ENCODE results near the gene IMP3. TPM values are rescaled to one million over a fixed set of nuclear protein-coding genes. Genes with fewer than 3 reads are reported as not detected.

The IMP3 gene
- polyA plus RNA-seq, 1 of the 3 experiments (the other 2 are of a cell fraction), result 56.2 TPM

DNA sequence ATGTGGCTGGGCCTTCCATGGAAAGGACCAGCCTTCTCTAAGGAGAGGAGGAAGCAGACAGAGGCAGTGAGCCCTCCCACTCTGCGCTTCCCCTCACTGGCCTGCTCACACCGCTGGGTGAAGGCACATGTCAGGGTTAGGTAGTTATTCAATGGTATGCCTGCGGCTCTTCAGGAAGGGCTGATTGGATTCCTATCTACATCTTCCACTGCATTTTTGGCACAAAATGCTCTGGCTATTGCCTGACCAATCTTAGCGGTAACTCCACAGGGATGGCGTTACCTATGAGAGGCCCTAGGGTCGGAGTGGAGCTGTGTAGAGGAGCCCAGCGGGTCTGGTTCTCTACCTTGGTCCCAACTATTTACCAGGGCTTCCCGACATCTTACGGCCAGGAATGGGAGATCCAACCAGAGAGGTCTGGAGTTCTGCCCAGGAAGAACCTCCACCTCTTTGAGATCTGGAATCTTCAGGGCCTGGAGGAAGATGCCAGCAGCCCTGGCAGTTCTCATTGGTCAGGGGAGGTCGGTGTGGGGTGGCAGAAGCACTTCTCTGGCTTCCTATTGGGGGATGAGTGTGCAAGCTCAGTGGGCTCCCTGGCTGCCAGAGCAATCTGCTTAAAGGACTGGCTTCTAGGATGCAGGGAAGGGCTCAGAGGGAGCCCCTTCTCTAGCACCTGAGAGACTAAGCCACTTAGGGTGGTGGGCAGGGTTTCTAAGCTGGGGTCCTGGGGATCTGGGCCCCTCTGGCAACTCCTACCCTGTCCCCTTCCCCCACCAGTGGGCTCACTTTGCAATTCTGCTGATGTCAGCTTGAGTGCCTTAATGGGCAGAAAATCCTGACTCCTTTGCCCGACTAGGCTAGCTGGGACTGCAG, 31.9 kb upstream of the IMP3 start:
- no peak overlapping the region for H3K9ac ChIP-seq
- H3K4me2 ChIP-seq, result no peak overlapping the region
- POLR2A ChIA-PET, result interaction anchor here (0.7 to 2.0 kb wide), 2 partner anchors 32 to 46 kb away, joined by 3 to 10 read pairs; partner anchors contain the start of genes IMP3 and SNUPN
- no peak for DNase-seq
- no peaks in the 10 kb centered on the region for H4K20me1 ChIP-seq (ENCODE audit: insufficient read depth)
- no peaks in the 10 kb centered on the region for H3K27me3 ChIP-seq (ENCODE audit: insufficient read depth)
- H3K27ac ChIP-seq (ENCODE audit: low read depth in 2 of 2, low read length in 1 of 2), result peak overlapping the region; percentile 22 to 60
- H3K79me2 ChIP-seq (ENCODE audit: insufficient read depth), result peaks cover 18% of the 10 kb centered on the region
- CTCF ChIA-PET, result interaction anchor here (1.5 to 2.8 kb wide), 4 partner anchors 12 to 61 kb away, joined by 4 to 9 read pairs (median 8); partner anchors contain the start of gene SNX33
- no peaks in the 10 kb centered on the region for H3K36me3 ChIP-seq (replicated peaks in 1 of 2; ENCODE audit: control insufficient read depth in 1 of 2, insufficient read depth in 2 of 2, low read length in 1 of 2)
- H3K4me1 ChIP-seq (ENCODE audit: control insufficient read depth in 1 of 2, insufficient read depth in 2 of 2, low read depth in 1 of 2, low read length in 1 of 2), result peaks cover 28 to 38% of the 10 kb centered on the region in 2 experiments; a peak in 3 of 4 replicates
- WGBS (ENCODE audit: low lambda C conversion rate), result 88% methylated on average over 9 of the region's 11 CpGs
- no peak for TF ChIP-seq NFIC (IDR thresholded peaks at IDR 0.05; ENCODE audit: borderline replicate concordance)
- no peak for TF ChIP-seq RFX5 (IDR thresholded peaks at IDR 0.05; ENCODE audit: low read length)
- TF ChIP-seq, protein P1, sequence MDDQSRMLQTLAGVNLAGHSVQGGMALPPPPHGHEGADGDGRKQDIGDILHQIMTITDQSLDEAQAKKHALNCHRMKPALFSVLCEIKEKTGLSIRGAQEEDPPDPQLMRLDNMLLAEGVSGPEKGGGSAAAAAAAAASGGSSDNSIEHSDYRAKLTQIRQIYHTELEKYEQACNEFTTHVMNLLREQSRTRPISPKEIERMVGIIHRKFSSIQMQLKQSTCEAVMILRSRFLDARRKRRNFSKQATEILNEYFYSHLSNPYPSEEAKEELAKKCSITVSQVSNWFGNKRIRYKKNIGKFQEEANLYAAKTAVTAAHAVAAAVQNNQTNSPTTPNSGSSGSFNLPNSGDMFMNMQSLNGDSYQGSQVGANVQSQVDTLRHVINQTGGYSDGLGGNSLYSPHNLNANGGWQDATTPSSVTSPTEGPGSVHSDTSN (IDR thresholded peaks at IDR 0.05), result no peak
- TF ChIP-seq, protein P2, sequence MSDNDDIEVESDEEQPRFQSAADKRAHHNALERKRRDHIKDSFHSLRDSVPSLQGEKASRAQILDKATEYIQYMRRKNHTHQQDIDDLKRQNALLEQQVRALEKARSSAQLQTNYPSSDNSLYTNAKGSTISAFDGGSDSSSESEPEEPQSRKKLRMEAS (IDR thresholded peaks at IDR 0.05; ENCODE audit: low read depth), result no peak
- TF ChIP-seq FOXJ3 (CRISPR knock-in tag; IDR thresholded peaks at IDR 0.05), result no peak
- TF ChIP-seq ELF1 (IDR thresholded peaks at IDR 0.05), result no peak
- no peak for TF ChIP-seq YY1 (IDR thresholded peaks at IDR 0.05; ENCODE audit: low read depth)
- TF ChIP-seq FOSL2 (IDR thresholded peaks at IDR 0.05; ENCODE audit: borderline replicate concordance, low read depth), result no peak
- no peak for TF ChIP-seq POLR2AphosphoS5 (IDR thresholded peaks at IDR 0.05; ENCODE audit: low read depth, low read length)
- TF ChIP-seq JUND (IDR thresholded peaks at IDR 0.05), result no peak
- no peak for TF ChIP-seq GATA2 (CRISPR knock-in tag; IDR thresholded peaks at IDR 0.05)
- TF ChIP-seq MXI1 (IDR thresholded peaks at IDR 0.05; ENCODE audit: low read depth, low read length), result no peak
- TF ChIP-seq TAF1 (IDR thresholded peaks at IDR 0.05; ENCODE audit: borderline replicate concordance, low read depth, low read length), result no peak
- no peak for TF ChIP-seq RXRA (IDR thresholded peaks at IDR 0.05; ENCODE audit: borderline replicate concordance, low read depth)
- TF ChIP-seq, protein P3, sequence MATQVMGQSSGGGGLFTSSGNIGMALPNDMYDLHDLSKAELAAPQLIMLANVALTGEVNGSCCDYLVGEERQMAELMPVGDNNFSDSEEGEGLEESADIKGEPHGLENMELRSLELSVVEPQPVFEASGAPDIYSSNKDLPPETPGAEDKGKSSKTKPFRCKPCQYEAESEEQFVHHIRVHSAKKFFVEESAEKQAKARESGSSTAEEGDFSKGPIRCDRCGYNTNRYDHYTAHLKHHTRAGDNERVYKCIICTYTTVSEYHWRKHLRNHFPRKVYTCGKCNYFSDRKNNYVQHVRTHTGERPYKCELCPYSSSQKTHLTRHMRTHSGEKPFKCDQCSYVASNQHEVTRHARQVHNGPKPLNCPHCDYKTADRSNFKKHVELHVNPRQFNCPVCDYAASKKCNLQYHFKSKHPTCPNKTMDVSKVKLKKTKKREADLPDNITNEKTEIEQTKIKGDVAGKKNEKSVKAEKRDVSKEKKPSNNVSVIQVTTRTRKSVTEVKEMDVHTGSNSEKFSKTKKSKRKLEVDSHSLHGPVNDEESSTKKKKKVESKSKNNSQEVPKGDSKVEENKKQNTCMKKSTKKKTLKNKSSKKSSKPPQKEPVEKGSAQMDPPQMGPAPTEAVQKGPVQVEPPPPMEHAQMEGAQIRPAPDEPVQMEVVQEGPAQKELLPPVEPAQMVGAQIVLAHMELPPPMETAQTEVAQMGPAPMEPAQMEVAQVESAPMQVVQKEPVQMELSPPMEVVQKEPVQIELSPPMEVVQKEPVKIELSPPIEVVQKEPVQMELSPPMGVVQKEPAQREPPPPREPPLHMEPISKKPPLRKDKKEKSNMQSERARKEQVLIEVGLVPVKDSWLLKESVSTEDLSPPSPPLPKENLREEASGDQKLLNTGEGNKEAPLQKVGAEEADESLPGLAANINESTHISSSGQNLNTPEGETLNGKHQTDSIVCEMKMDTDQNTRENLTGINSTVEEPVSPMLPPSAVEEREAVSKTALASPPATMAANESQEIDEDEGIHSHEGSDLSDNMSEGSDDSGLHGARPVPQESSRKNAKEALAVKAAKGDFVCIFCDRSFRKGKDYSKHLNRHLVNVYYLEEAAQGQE (IDR thresholded peaks at IDR 0.05; ENCODE audit: low read depth, low read length), result no peak
- TF ChIP-seq TEAD4 (IDR thresholded peaks at IDR 0.05; ENCODE audit: borderline replicate concordance, insufficient read depth), result no peak
- TF ChIP-seq TCF12 (IDR thresholded peaks at IDR 0.05), result no peak
- H2AFZ ChIP-seq (ENCODE audit: low read depth), result no peak overlapping the region
- H3K4me3 ChIP-seq (ENCODE audit: low read depth in 2 of 2, low read length in 1 of 2), result no peak overlapping the region
- H3F3A ChIP-seq (replicated peaks; ENCODE audit: insufficient read depth), result peaks cover 7% of the 10 kb centered on the region
- no peaks in the 10 kb centered on the region for H3K9me2 ChIP-seq
- H3K9me3 ChIP-seq, result no peaks in the 10 kb centered on the region

Measured in SK-N-SH (cell line).